GM23338 (cell line): ENCODE measurements around the gene MBD5. TPM values are rescaled to one million over a fixed set of nuclear protein-coding genes. Genes with fewer than 3 reads are reported as not detected.
A peak's percentile ranks its signal among the peaks of the same experiment; 100 is the strongest.

ENCODE experiments used
- ATAC-seq: fragments of 200-7000 bp; cut with Tn5 transposase; 3 replicates; pipeline ENCODE4 v1.9.1; 2020
- DNase-seq: peaks from one replicate; pipeline ENCODE4 v3.0.0-alpha.2; 2015; ENCODE audit warnings: low spot score
- H2AFZ ChIP-seq: fragments of 200-600 bp; sonication (generic); 2 replicates; pipeline ENCODE4 v1.8.0; 2016; ENCODE audit warnings: antibody characterized with exemption, mild to moderate bottlenecking, moderate library complexity
- H3F3A ChIP-seq: fragments of 200-600 bp; sonication (generic); replicated peaks from 2 replicates; pipeline ENCODE4 v1.8.0; 2017; ENCODE audit warnings: antibody characterized with exemption, mixed run types, low read depth
- H3K27ac ChIP-seq: fragments of 200-600 bp; sonication (generic); 2 replicates; pipeline ENCODE4 v1.6.1; 2016; ENCODE audit warnings: low read depth
- H3K27me3 ChIP-seq: fragments of 200-600 bp; sonication (generic); 2 replicates; pipeline ENCODE4 v1.8.0; 2016; ENCODE audit warnings: mild to moderate bottlenecking, mixed run types, moderate library complexity; ENCODE audit not compliant: insufficient read depth
- H3K36me3 ChIP-seq: fragments of 200-600 bp; sonication (generic); 2 replicates; pipeline ENCODE4 v1.8.0; 2016; ENCODE audit warnings: mild to moderate bottlenecking; ENCODE audit not compliant: insufficient read depth
- H3K4me1 ChIP-seq: fragments of 200-600 bp; sonication (generic); 2 replicates; pipeline ENCODE4 v1.8.0; 2016; ENCODE audit warnings: mild to moderate bottlenecking, moderate library complexity; ENCODE audit not compliant: insufficient read depth
- H3K4me2 ChIP-seq: fragments of 200-600 bp; sonication (generic); 2 replicates; pipeline ENCODE4 v1.7.1; 2017; ENCODE audit warnings: mixed run types
- H3K4me3 ChIP-seq: fragments of 200-600 bp; sonication (generic); 2 replicates; pipeline ENCODE4 v1.6.1; 2016; ENCODE audit warnings: mixed run types
- H3K79me2 ChIP-seq: fragments of 200-600 bp; sonication (generic); replicated peaks from 2 replicates; pipeline ENCODE4 v1.8.0; 2017; ENCODE audit warnings: mild to moderate bottlenecking; ENCODE audit not compliant: insufficient read depth
- H3K9me2 ChIP-seq: fragments of 200-600 bp; sonication (generic); 2 replicates; pipeline ENCODE4 v1.8.0; 2017; ENCODE audit not compliant: insufficient read depth
- H4K20me1 ChIP-seq: fragments of 200-600 bp; sonication (generic); replicated peaks from 2 replicates; pipeline ENCODE4 v1.8.0; 2017; ENCODE audit warnings: mild to moderate bottlenecking; ENCODE audit not compliant: insufficient read depth
- H3K27ac Mint-ChIP-seq: 2 replicates; pipeline ENCODE4 v1.8.0; 2020; ENCODE audit warnings: inconsistent platforms, mild to moderate bottlenecking, moderate library complexity, mixed read lengths
- H3K27me3 Mint-ChIP-seq: 3 replicates; pipeline ENCODE4 v1.8.0; 2022; ENCODE audit warnings: low read depth, mild to moderate bottlenecking, moderate library complexity, mixed read lengths, inconsistent platforms; ENCODE audit not compliant: insufficient read depth, poor library complexity
- H3K36me3 Mint-ChIP-seq: 3 replicates; pipeline ENCODE4 v1.8.0; 2021; ENCODE audit warnings: low read depth, mild to moderate bottlenecking, inconsistent platforms, moderate library complexity, mixed read lengths
- H3K4me1 Mint-ChIP-seq: 3 replicates; pipeline ENCODE4 v1.8.0; 2020; ENCODE audit warnings: mild to moderate bottlenecking, inconsistent platforms, mixed read lengths
- H3K4me3 Mint-ChIP-seq: 3 replicates; pipeline ENCODE4 v1.8.0; 2021; ENCODE audit warnings: moderate library complexity, mild to moderate bottlenecking, inconsistent platforms, mixed read lengths
- H3K9me3 Mint-ChIP-seq: 3 replicates; pipeline ENCODE4 v1.8.0; 2020; ENCODE audit warnings: moderate library complexity, mild to moderate bottlenecking, inconsistent platforms, mixed read lengths
- CREB1 ChIP-seq: fragments of 250-450 bp; sonication (Bioruptor Pico); IDR thresholded peaks from 2 replicates; pipeline ENCODE4 v1.5.0; 2020; ENCODE audit warnings: low read depth, mild to moderate bottlenecking, moderate library complexity
- EZH2phosphoT487 ChIP-seq: fragments of 200-600 bp; sonication (generic); IDR thresholded peaks from one replicate; pipeline ENCODE4 v1.8.1; 2018; ENCODE audit warnings: antibody characterized with exemption; ENCODE audit not compliant: unreplicated experiment
- polyA plus RNA-seq: library from polyadenylated mRNA; unstranded; fragments of >200 nt; fragmentation: Nextera tagmentation; extraction: Ambion mirVana; gene quantifications from 2 replicates; pipeline ENCODE4 v1.2.1, GENCODE V29; 2016
- total RNA-seq: library from RNA; depleted of rRNA; stranded (reverse); fragments of >200 nt; shearing (Covaris generic); gene quantifications from 2 replicates; pipeline ENCODE4 v1.2.3, GENCODE V29; 2014
- TF ChIP-seq, protein P1 (sequence below): fragments of 250-450 bp; sonication (Bioruptor Pico); IDR thresholded peaks from 2 replicates; pipeline ENCODE4 v1.5.0; 2020; ENCODE audit warnings: mild to moderate bottlenecking, moderate library complexity
- TF ChIP-seq, protein P2 (sequence below), 2 experiments: fragments of 200-600 bp in 1 of 2; sonication (generic) in 1 of 2; conservative IDR thresholded peaks; 2 replicates each; pipeline versions ENCODE4 v1.5.1 to v1.6.1; 2016 to 2017; ENCODE audit warnings: antibody characterized with exemption in 2 of 2, low read depth in 2 of 2, mild to moderate bottlenecking in 2 of 2, moderate library complexity in 1 of 2
- TF ChIP-seq, protein P3 (sequence below): IDR thresholded peaks from one replicate; pipeline ENCODE4 v1.6.1; 2018; ENCODE audit warnings: antibody characterized with exemption; ENCODE audit not compliant: unreplicated experiment

The MBD5 gene
- total and polyA plus RNA-seq, 2 experiments from 2014 or later = 16.2 to 23.1 TPM

GRCh38 chr2:148302526-148302925 lies 281.6 kb downstream of the MBD5 start:
- Mint-ChIP-seq H3K9me3 (no peaks in the 10 kb centered on the region), H3K27ac (no peak overlapping the region), H3K36me3 (0 out of 3 replicates have a peak, but pooled peaks cover 3% of the 10 kb centered on the region), H3K27me3 (peaks cover 2% of the 10 kb centered on the region), H3K4me3 (no peak overlapping the region), H3K4me1 (peaks cover 50% of the 10 kb centered on the region)
- H3K4me1 ChIP-seq = peaks cover 50% of the 10 kb centered on the region
- no peak overlapping the region for H2AFZ ChIP-seq
- DNase-seq (no peak), ATAC-seq (no peak)
- H3K27ac ChIP-seq = no peak overlapping the region
- H3K79me2 ChIP-seq = no peaks in the 10 kb centered on the region
- peak overlapping the region; percentile 68 for H3K4me2 ChIP-seq
- H3K4me3 ChIP-seq = no peak overlapping the region
- TF ChIP-seq, protein P1, sequence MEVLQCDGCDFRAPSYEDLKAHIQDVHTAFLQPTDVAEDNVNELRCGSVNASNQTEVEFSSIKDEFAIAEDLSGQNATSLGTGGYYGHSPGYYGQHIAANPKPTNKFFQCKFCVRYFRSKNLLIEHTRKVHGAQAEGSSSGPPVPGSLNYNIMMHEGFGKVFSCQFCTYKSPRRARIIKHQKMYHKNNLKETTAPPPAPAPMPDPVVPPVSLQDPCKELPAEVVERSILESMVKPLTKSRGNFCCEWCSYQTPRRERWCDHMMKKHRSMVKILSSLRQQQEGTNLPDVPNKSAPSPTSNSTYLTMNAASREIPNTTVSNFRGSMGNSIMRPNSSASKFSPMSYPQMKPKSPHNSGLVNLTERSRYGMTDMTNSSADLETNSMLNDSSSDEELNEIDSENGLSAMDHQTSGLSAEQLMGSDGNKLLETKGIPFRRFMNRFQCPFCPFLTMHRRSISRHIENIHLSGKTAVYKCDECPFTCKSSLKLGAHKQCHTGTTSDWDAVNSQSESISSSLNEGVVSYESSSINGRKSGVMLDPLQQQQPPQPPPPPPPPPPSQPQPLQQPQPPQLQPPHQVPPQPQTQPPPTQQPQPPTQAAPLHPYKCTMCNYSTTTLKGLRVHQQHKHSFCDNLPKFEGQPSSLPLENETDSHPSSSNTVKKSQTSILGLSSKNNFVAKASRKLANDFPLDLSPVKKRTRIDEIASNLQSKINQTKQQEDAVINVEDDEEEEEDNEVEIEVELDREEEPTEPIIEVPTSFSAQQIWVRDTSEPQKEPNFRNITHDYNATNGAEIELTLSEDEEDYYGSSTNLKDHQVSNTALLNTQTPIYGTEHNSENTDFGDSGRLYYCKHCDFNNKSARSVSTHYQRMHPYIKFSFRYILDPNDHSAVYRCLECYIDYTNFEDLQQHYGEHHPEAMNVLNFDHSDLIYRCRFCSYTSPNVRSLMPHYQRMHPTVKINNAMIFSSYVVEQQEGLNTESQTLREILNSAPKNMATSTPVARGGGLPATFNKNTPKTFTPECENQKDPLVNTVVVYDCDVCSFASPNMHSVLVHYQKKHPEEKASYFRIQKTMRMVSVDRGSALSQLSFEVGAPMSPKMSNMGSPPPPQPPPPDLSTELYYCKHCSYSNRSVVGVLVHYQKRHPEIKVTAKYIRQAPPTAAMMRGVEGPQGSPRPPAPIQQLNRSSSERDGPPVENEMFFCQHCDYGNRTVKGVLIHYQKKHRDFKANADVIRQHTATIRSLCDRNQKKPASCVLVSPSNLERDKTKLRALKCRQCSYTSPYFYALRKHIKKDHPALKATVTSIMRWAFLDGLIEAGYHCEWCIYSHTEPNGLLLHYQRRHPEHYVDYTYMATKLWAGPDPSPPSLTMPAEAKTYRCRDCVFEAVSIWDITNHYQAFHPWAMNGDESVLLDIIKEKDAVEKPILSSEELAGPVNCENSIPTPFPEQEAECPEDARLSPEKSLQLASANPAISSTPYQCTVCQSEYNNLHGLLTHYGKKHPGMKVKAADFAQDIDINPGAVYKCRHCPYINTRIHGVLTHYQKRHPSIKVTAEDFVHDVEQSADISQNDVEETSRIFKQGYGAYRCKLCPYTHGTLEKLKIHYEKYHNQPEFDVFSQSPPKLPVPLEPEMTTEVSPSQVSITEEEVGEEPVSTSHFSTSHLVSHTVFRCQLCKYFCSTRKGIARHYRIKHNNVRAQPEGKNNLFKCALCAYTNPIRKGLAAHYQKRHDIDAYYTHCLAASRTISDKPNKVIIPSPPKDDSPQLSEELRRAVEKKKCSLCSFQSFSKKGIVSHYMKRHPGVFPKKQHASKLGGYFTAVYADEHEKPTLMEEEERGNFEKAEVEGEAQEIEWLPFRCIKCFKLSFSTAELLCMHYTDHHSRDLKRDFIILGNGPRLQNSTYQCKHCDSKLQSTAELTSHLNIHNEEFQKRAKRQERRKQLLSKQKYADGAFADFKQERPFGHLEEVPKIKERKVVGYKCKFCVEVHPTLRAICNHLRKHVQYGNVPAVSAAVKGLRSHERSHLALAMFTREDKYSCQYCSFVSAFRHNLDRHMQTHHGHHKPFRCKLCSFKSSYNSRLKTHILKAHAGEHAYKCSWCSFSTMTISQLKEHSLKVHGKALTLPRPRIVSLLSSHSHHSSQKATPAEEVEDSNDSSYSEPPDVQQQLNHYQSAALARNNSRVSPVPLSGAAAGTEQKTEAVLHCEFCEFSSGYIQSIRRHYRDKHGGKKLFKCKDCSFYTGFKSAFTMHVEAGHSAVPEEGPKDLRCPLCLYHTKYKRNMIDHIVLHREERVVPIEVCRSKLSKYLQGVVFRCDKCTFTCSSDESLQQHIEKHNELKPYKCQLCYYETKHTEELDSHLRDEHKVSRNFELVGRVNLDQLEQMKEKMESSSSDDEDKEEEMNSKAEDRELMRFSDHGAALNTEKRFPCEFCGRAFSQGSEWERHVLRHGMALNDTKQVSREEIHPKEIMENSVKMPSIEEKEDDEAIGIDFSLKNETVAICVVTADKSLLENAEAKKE (CRISPR knock-in tag) = no peak
- TF ChIP-seq, protein P2, sequence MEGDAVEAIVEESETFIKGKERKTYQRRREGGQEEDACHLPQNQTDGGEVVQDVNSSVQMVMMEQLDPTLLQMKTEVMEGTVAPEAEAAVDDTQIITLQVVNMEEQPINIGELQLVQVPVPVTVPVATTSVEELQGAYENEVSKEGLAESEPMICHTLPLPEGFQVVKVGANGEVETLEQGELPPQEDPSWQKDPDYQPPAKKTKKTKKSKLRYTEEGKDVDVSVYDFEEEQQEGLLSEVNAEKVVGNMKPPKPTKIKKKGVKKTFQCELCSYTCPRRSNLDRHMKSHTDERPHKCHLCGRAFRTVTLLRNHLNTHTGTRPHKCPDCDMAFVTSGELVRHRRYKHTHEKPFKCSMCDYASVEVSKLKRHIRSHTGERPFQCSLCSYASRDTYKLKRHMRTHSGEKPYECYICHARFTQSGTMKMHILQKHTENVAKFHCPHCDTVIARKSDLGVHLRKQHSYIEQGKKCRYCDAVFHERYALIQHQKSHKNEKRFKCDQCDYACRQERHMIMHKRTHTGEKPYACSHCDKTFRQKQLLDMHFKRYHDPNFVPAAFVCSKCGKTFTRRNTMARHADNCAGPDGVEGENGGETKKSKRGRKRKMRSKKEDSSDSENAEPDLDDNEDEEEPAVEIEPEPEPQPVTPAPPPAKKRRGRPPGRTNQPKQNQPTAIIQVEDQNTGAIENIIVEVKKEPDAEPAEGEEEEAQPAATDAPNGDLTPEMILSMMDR (conservative IDR thresholded peaks at IDR 0.05; ENCODE audit: low read depth in 2 of 2) = no peak
- TF ChIP-seq EZH2phosphoT487 (no peak), CREB1 (CRISPR knock-in tag) (no peak)
- TF ChIP-seq, protein P3, sequence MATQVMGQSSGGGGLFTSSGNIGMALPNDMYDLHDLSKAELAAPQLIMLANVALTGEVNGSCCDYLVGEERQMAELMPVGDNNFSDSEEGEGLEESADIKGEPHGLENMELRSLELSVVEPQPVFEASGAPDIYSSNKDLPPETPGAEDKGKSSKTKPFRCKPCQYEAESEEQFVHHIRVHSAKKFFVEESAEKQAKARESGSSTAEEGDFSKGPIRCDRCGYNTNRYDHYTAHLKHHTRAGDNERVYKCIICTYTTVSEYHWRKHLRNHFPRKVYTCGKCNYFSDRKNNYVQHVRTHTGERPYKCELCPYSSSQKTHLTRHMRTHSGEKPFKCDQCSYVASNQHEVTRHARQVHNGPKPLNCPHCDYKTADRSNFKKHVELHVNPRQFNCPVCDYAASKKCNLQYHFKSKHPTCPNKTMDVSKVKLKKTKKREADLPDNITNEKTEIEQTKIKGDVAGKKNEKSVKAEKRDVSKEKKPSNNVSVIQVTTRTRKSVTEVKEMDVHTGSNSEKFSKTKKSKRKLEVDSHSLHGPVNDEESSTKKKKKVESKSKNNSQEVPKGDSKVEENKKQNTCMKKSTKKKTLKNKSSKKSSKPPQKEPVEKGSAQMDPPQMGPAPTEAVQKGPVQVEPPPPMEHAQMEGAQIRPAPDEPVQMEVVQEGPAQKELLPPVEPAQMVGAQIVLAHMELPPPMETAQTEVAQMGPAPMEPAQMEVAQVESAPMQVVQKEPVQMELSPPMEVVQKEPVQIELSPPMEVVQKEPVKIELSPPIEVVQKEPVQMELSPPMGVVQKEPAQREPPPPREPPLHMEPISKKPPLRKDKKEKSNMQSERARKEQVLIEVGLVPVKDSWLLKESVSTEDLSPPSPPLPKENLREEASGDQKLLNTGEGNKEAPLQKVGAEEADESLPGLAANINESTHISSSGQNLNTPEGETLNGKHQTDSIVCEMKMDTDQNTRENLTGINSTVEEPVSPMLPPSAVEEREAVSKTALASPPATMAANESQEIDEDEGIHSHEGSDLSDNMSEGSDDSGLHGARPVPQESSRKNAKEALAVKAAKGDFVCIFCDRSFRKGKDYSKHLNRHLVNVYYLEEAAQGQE = no peak
- no peaks in the 10 kb centered on the region for H3K36me3 ChIP-seq
- no peaks in the 10 kb centered on the region for H3K27me3 ChIP-seq
- no peaks in the 10 kb centered on the region for H3F3A ChIP-seq
- H4K20me1 ChIP-seq = no peaks in the 10 kb centered on the region
- 0 out of 2 replicates have a peak, but pooled peaks cover 4% of the 10 kb centered on the region for H3K9me2 ChIP-seq
